Measurements from ENCODE around the gene ASPSCR1. TPM values are rescaled to one million over a fixed set of nuclear protein-coding genes. Genes with fewer than 3 reads are reported as not detected.

The ASPSCR1 gene
- total and polyA plus RNA-seq, 2 of the 13 experiments (the other 11 are each of a cell fraction or from before 2014, with no cell fraction given) = 274 to 314 TPM

GRCh38 chr17:82039695-82040299 is 62.4 kb downstream of the ASPSCR1 start (continued):
- TF ChIP-seq ZBTB20 (CRISPR knock-in tag; IDR thresholded peaks at IDR 0.05; ENCODE audit: borderline replicate concordance, low read depth) (no peak), ATAD3A (CRISPR knock-in tag; IDR thresholded peaks at IDR 0.05) (no peak; the same call in 1 of the 2 replicates), ZNF280D (CRISPR knock-in tag; IDR thresholded peaks at IDR 0.05) (no peak; the same call in 1 of the 2 replicates), HNF1A (IDR thresholded peaks at IDR 0.05; ENCODE audit: low read depth) (no peak), HNF1A (CRISPR knock-in tag; IDR thresholded peaks at IDR 0.05; ENCODE audit: borderline replicate concordance) (no peak), HDAC2 (CRISPR knock-in tag; IDR thresholded peaks at IDR 0.05) (peak; percentile 41; the same call in 1 of the 2 replicates), CHD2 (IDR thresholded peaks at IDR 0.05; ENCODE audit: low read depth, low read length) (no peak), PHF8 (CRISPR knock-in tag; IDR thresholded peaks at IDR 0.05) (0 out of 2 replicates have a peak, but pooled peaks have one; percentile 31), DR1 (CRISPR knock-in tag; IDR thresholded peaks at IDR 0.05) (no peak), ZSCAN9 (CRISPR knock-in tag; IDR thresholded peaks at IDR 0.05; ENCODE audit: borderline replicate concordance) (no peak), MTA3 (CRISPR knock-in tag; IDR thresholded peaks at IDR 0.05) (no peak), ZNF205 (CRISPR knock-in tag; IDR thresholded peaks at IDR 0.05) (no peak), YEATS2 (CRISPR knock-in tag; IDR thresholded peaks at IDR 0.05; ENCODE audit: borderline replicate concordance) (0 out of 2 replicates have a peak, but pooled peaks have one; percentile 35), HNRNPK (IDR thresholded peaks at IDR 0.05; ENCODE audit: low read depth, low read length, poor library complexity, severe bottlenecking) (no peak), FOXA1 (IDR thresholded peaks at IDR 0.05) (no peak), FOXA1 (CRISPR knock-in tag; IDR thresholded peaks at IDR 0.05) (no peak; the same call in 1 of the 2 replicates), U2AF1 (optimal IDR thresholded peaks at IDR 0.05; ENCODE audit: low read depth, low read length) (no peak), GMEB1 (CRISPR knock-in tag; IDR thresholded peaks at IDR 0.05; ENCODE audit: borderline replicate concordance) (peak; percentile 45; the same call in 1 of the 2 replicates), NCOA2 (CRISPR knock-in tag; IDR thresholded peaks at IDR 0.05) (no peak), ZSCAN29 (CRISPR knock-in tag; conservative IDR thresholded peaks at IDR 0.05) (no peak; the same call in 1 of the 2 replicates), RFX5 (IDR thresholded peaks at IDR 0.05; ENCODE audit: low read depth, low read length) (no peak)
